WI38 (cell line): Measurements from ENCODE around the gene ADAM33.

Experiments
- H3K4me3 ChIP-seq: 2 replicates; pipeline ENCODE4 v1.5.1; 2011; ENCODE audit warnings: low read depth, mild to moderate bottlenecking, control low read depth, low read length
- CTCF ChIP-seq: IDR thresholded peaks from 2 replicates; pipeline ENCODE4 v1.5.1; 2012; ENCODE audit warnings: low read depth, mild to moderate bottlenecking, control low read depth, low read length

ADAM33 gene

GRCh38 chr20:3727401-3728021 is 45.7 kb upstream of the ADAM33 start:
- H3K4me3 ChIP-seq = 0 out of 2 replicates have a peak overlapping the region, but pooled peaks have one; percentile 27
- TF ChIP-seq CTCF = no peak

- no peak for TF ChIP-seq CTCF
- no peak overlapping the region for H3K4me3 ChIP-seq
Observed at GRCh38 chr20:3724356-3724755, 42.5 kb upstream of the ADAM33 start.

DNA sequence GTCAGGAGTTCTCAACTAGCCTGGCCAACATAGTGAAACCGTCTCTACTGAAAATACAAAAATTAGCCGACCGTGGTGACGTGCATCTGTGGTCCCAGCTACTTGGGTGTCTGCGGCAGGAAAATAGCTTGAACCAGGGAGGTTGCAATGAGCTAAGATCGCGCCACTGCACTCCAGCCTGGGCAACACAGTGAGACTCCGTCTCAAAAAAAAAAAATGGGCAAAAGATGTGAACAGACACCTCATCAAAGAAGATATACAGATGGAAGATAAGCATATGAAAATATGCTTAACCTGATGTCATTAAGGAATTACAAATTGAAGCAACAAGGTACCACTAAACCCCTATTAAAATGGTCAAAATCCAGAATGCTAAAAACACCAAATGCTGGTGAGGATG is 41.5 kb upstream of the ADAM33 start:
- H3K4me3 ChIP-seq = no peak overlapping the region
- no peak for TF ChIP-seq CTCF

GRCh38 chr20:3721912-3722311 is 40.1 kb upstream of the ADAM33 start:
- TF ChIP-seq CTCF = no peak
- no peak overlapping the region for H3K4me3 ChIP-seq

DNA sequence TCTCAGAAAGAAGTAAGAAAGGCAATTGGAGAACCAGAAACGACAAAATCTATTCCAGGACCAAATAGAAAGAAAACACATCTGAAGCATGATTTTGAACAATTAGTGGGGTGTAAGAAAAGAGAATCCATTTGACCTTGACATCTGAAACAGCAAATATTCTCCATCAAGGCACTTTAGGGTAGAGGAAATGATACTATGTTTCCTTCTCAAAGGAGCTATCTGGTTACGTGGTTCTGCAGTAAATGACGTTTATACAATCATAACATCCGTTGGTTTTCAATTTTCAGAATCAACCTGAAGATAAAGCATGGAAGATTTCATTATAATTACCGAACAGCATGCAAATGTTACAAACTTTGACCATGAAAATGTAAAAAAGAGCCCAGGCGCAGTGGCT is 38.8 kb upstream of the ADAM33 start:
- TF ChIP-seq CTCF = no peak

DNA sequence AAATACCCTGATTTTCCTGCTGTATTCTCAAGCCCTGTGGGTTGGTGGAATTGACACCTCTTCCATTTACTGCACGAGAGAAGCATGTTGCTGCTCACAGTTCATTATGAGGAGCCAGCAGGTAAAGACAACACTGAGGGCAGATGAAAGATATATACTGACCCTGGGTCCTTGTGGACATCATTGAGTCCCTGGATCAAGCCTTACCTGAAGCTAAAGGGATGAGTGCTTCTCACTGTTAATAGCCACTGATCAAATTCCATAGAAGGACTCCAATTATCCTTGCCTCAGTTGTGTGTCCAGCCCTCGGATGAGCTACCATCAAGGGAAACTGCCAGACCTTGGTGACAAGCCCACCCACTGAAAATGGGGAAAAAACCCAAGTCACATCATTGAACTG is 38.3 kb upstream of the ADAM33 start:
- no peak for TF ChIP-seq CTCF
- H3K4me3 ChIP-seq = no peak overlapping the region

More for the DNA sequence above, 38.8 kb upstream of the ADAM33 start:
- no peak overlapping the region for H3K4me3 ChIP-seq

GRCh38 chr20:3719046-3719445 is 37.2 kb upstream of the ADAM33 start:
- H3K4me3 ChIP-seq = no peak overlapping the region
- no peak for TF ChIP-seq CTCF
